ENCODE measurements around the gene VWA5A. TPM values are rescaled to one million over a fixed set of nuclear protein-coding genes. Genes with fewer than 3 reads are reported as not detected.
"Not testable (repeated sequence)": the region's sequence is repeated elsewhere in the genome, so short reads cannot be mapped to it uniquely, and the experiment has no call there.

Gene VWA5A
- polyA plus RNA-seq, 1 experiment, result 27.9 TPM

GRCh38 chr11:124167826-124168231, 52.6 kb downstream of the VWA5A start:
- ChIA-PET CTCF (interaction anchor here (1.4 kb wide), 1 partner anchor 99 kb away, joined by 5 read pairs; no protein-coding TSS in a partner anchor), POLR2A (no interaction called here)
- Histone ChIP-seq H3K9me3 (ENCODE audit: control insufficient read depth, insufficient read depth, low read length) (no peaks in the 10 kb centered on the region), H3K27ac (ENCODE audit: low read depth, low read length) (no peak overlapping the region), H3K27me3 (ENCODE audit: control insufficient read depth, insufficient read depth, low read length) (no peaks in the 10 kb centered on the region), H3K4me3 (ENCODE audit: low read depth, low read length) (no peak overlapping the region)
- no peak for DNase-seq (ENCODE audit: low read depth, low spot score)
- TF ChIP-seq CTCF (IDR thresholded peaks at IDR 0.05; ENCODE audit: low read depth, low read length), result no peak

GRCh38 chr11:124168796-124169195, 53.5 kb downstream of the VWA5A start:
- no peak overlapping the region for H3K27ac ChIP-seq (ENCODE audit: low read depth, low read length)
- CTCF ChIA-PET, result no interaction called here
- H3K9me3 ChIP-seq (ENCODE audit: control insufficient read depth, insufficient read depth, low read length), result no peaks in the 10 kb centered on the region
- H3K27me3 ChIP-seq (ENCODE audit: control insufficient read depth, insufficient read depth, low read length), result no peaks in the 10 kb centered on the region
- POLR2A ChIA-PET, result no interaction called here
- no peak overlapping the region for H3K4me3 ChIP-seq (ENCODE audit: low read depth, low read length)
- no peak for TF ChIP-seq CTCF (IDR thresholded peaks at IDR 0.05; ENCODE audit: low read depth, low read length)
- no peak for DNase-seq (ENCODE audit: low read depth, low spot score)

- H3K9me3 ChIP-seq (ENCODE audit: control insufficient read depth, insufficient read depth, low read length); H3K4me3 ChIP-seq (ENCODE audit: low read depth, low read length); DNase-seq (ENCODE audit: low read depth, low spot score); H3K27ac ChIP-seq (ENCODE audit: low read depth, low read length); H3K27me3 ChIP-seq (ENCODE audit: control insufficient read depth, insufficient read depth, low read length); POLR2A ChIA-PET; CTCF ChIA-PET: not testable (repeated sequence)
Observed at GRCh38 chr11:124170315-124170714, 55.1 kb downstream of the VWA5A start.

- ChIA-PET CTCF (no interaction called here), POLR2A (no interaction called here)
- DNase-seq (ENCODE audit: low read depth, low spot score), result no peak
- Histone ChIP-seq H3K27me3 (ENCODE audit: control insufficient read depth, insufficient read depth, low read length) (no peaks in the 10 kb centered on the region), H3K4me3 (ENCODE audit: low read depth, low read length) (no peak overlapping the region), H3K27ac (ENCODE audit: low read depth, low read length) (no peak overlapping the region), H3K9me3 (ENCODE audit: control insufficient read depth, insufficient read depth, low read length) (no peaks in the 10 kb centered on the region)
- TF ChIP-seq CTCF (IDR thresholded peaks at IDR 0.05; ENCODE audit: low read depth, low read length), result no peak
Observed at GRCh38 chr11:124170801-124171586, 55.7 kb downstream of the VWA5A start.

GRCh38 chr11:124172101-124172500, 56.9 kb downstream of the VWA5A start:
- ChIA-PET CTCF (no interaction called here), POLR2A (no interaction called here)
- no peak for TF ChIP-seq CTCF (IDR thresholded peaks at IDR 0.05; ENCODE audit: low read depth, low read length)
- no peak overlapping the region for H3K4me3 ChIP-seq (ENCODE audit: low read depth, low read length)
- no peak for DNase-seq (ENCODE audit: low read depth, low spot score)
- no peaks in the 10 kb centered on the region for H3K27me3 ChIP-seq (ENCODE audit: control insufficient read depth, insufficient read depth, low read length)
- no peaks in the 10 kb centered on the region for H3K9me3 ChIP-seq (ENCODE audit: control insufficient read depth, insufficient read depth, low read length)
- no peak overlapping the region for H3K27ac ChIP-seq (ENCODE audit: low read depth, low read length)
